Nephron (organoid): ENCODE measurements around the gene KLHL2.

Experiments
- H3K27ac Mint-ChIP-seq, 3 experiments: 2 replicates each; pipeline ENCODE4 v1.8.0; 2020; ENCODE audit warnings: mixed read lengths in 3 of 3, mild to moderate bottlenecking in 2 of 3, moderate library complexity in 1 of 3
- H3K27me3 Mint-ChIP-seq: 2 replicates; pipeline ENCODE4 v1.8.0; 2021; ENCODE audit warnings: low read depth, mild to moderate bottlenecking, moderate library complexity, mixed read lengths
- H3K36me3 Mint-ChIP-seq: 2 replicates; pipeline ENCODE4 v1.8.0; 2020; ENCODE audit warnings: low read depth, mixed read lengths
- H3K4me1 Mint-ChIP-seq: 2 replicates; pipeline ENCODE4 v1.8.0; 2020; ENCODE audit warnings: mixed read lengths
- H3K4me3 Mint-ChIP-seq, 3 experiments: 2 replicates each; pipeline ENCODE4 v1.8.0; 2020; ENCODE audit warnings: mild to moderate bottlenecking in 3 of 3, mixed read lengths in 3 of 3, moderate library complexity in 2 of 3
- H3K9me3 Mint-ChIP-seq: 2 replicates; pipeline ENCODE4 v1.8.0; 2020; ENCODE audit warnings: mixed read lengths
- CTCF ChIP-seq, 3 experiments: fragments of 200-600 bp; sonication (generic); IDR thresholded peaks; one replicate each; pipeline ENCODE4 v1.5.0; 2021; ENCODE audit warnings: antibody characterized with exemption in 3 of 3; ENCODE audit not compliant: unreplicated experiment in 3 of 3

Gene KLHL2

GRCh38 chr4:165324918-165325304, 117.5 kb downstream of the KLHL2 start:
- no peak overlapping the region for H3K27ac Mint-ChIP-seq
- H3K36me3 Mint-ChIP-seq, result no peaks in the 10 kb centered on the region
- TF ChIP-seq CTCF (IDR thresholded peaks at IDR 0.05; ENCODE audit: unreplicated experiment in 3 of 3), result no peak
- peaks cover 6% of the 10 kb centered on the region for H3K4me1 Mint-ChIP-seq
- H3K27me3 Mint-ChIP-seq, result no peaks in the 10 kb centered on the region
- H3K9me3 Mint-ChIP-seq, result no peaks in the 10 kb centered on the region
- H3K4me3 Mint-ChIP-seq, result peak overlapping the region in 1 of 3 experiments; percentile 81

DNA sequence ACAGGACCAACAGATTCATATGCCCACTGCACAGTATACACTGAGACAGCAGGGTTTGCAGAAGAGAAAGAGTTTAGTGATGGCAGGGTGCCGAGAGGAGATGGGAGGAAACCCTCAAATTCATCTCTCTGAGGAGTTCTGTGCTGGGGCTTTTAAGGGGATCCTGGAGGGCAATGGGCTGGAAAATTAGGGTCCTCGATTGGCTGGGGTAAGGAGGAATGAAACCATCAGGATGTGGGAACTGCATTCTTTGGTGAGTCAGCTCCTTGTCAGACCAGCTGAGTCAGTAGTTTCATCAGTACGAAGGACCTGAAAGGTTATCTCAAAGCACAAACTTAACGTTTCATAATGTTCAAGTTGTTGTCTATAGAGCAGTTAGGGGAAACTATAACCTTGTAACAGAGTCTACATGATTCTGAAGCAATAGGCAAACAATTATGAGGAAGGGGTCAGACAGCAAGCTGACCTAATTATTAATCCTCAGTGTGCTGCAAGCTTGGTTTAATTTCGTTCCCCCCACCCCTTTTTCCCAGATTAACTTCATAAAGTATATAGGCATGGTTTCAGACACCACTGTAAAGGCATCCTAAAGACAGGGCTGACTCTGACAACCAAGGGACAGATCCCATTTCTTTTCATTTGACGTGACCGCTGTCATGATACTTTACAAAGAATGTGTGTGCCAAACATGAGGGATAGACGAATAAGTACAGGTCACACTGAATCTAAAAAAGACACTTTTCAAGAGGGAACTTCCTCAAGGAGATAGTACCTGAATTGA, 118.6 kb downstream of the KLHL2 start:
- H3K9me3 Mint-ChIP-seq, result no peaks in the 10 kb centered on the region
- TF ChIP-seq CTCF (IDR thresholded peaks at IDR 0.05; ENCODE audit: unreplicated experiment in 3 of 3), result no peak
- peak overlapping the region in 1 of 3 experiments; percentile 81 for H3K4me3 Mint-ChIP-seq
- H3K36me3 Mint-ChIP-seq, result peaks cover 7% of the 10 kb centered on the region
- no peaks in the 10 kb centered on the region for H3K27me3 Mint-ChIP-seq
- no peak overlapping the region for H3K27ac Mint-ChIP-seq
- peaks cover 14% of the 10 kb centered on the region for H3K4me1 Mint-ChIP-seq

DNA sequence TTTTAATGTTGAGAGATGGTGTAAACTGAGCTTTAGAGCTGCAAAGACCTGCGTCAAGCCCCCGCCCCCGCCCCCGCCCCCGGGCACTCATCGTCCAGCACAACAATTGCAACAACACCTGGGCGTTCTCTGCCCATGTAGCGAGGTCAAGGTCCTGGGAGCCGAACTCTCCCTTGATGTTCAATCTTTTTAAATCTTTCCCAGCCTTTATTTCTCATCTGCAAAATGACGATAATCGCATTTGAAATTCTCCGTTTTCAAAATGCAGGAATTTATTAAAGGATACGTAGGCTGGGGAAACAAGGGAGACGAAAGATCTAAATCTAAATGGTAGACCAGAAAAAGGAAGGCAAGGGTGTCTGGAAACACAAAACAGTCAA, 119.5 kb downstream of the KLHL2 start:
- Mint-ChIP-seq H3K27ac (no peak overlapping the region), H3K36me3 (peaks cover 12% of the 10 kb centered on the region), H3K27me3 (no peaks in the 10 kb centered on the region), H3K9me3 (no peaks in the 10 kb centered on the region), H3K4me3 (no peak overlapping the region), H3K4me1 (peaks cover 22% of the 10 kb centered on the region)
- no peak for TF ChIP-seq CTCF (IDR thresholded peaks at IDR 0.05; ENCODE audit: unreplicated experiment in 3 of 3)

GRCh38 chr4:165327211-165328100, 120.1 kb downstream of the KLHL2 start, which contains the start of gene MSMO1:
TSS of gene MSMO1 (plus strand) at chr4:165327669. CDS start at chr4:165333371, 5,702 bp downstream.
- no peak within 1 kb of the TSS for H3K27ac Mint-ChIP-seq
- no peak within 1 kb of the TSS for H3K4me3 Mint-ChIP-seq
- H3K9me3 Mint-ChIP-seq, result no peaks in the 10 kb centered on the region
- H3K4me1 Mint-ChIP-seq, result peaks cover 28% of the 10 kb centered on the region
- no peaks in the 10 kb centered on the region for H3K27me3 Mint-ChIP-seq
- H3K36me3 Mint-ChIP-seq, result peaks cover 12% of the 10 kb centered on the region
- TF ChIP-seq CTCF (IDR thresholded peaks at IDR 0.05; ENCODE audit: unreplicated experiment in 3 of 3), result no peak

DNA sequence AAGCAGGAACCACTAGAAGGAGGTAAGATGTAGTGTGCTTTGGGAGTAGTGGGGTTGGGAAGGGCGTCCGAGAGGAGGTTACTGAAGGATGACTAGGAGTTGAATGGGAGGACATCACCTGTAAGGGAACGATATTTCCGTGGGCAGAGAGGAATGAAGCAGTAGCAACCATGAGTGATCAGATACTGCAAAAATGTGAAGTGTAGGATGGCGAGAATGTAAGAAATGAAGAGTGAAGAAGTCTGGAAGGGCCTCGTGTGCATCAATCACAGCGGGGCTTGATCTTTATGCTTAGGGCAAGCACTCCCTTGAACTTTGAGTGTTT, 120.7 kb downstream of the KLHL2 start:
- H3K4me3 Mint-ChIP-seq, result no peak overlapping the region
- TF ChIP-seq CTCF (IDR thresholded peaks at IDR 0.05; ENCODE audit: unreplicated experiment in 3 of 3), result no peak
- no peaks in the 10 kb centered on the region for H3K9me3 Mint-ChIP-seq
- H3K4me1 Mint-ChIP-seq, result peaks cover 33% of the 10 kb centered on the region
- H3K27ac Mint-ChIP-seq, result no peak overlapping the region
- H3K36me3 Mint-ChIP-seq, result peaks cover 12% of the 10 kb centered on the region
- no peaks in the 10 kb centered on the region for H3K27me3 Mint-ChIP-seq
